Femur (tissue), 1 donor: ENCODE measurements around the gene SPATC1L.
A peak's percentile ranks its signal among the peaks of the same experiment; 100 is the strongest.
"Not testable (repeated sequence)": the region's sequence is repeated elsewhere in the genome, so short reads cannot be mapped to it uniquely, and the experiment has no call there.

Source experiments
- DNase-seq: peaks from one replicate; pipeline ENCODE4 v3.0.0-alpha.2; 2017

The SPATC1L gene

DNA sequence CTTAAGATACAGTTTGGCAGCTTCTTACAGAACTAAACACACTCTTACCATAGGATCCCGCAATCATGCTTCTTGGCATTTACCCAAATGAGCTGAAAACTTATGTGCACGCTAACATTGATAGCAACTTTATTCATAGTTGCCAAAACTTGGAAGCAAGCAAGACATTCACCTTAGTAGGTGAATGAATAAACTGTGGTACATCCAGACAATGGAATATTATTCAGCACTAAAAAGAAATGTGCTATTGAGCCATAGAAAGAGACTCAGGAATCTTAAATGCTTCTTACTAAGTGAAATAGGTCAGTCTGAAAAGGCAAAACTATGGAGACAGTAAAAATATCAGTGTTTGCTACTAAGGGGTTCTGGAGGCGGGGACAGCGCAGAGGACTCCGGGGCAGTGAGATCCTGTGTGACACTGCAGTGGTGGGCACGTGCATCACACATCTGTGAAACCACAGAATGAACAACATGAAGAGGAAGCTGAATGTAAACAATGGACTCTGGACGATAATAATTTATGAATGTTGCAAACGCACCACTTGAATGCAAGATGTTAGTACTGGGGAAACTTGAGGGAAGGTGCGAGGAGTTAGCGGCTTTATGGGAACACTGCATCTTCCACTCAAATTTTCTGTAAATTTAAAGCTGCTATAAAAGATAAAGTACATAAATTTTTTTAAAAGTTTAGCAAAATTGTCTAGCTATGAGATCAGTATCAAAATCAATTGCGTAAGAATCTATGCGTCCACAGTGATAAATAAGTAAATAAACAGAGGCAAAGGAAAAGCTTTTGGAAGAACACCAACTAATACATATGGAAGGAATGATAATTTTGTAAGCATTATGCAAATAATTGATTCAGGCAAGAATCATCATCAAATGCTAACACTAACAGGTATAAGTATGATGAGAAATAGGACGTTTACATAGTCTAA is 15.4 kb upstream of the SPATC1L start:
- no peak for DNase-seq

DNA sequence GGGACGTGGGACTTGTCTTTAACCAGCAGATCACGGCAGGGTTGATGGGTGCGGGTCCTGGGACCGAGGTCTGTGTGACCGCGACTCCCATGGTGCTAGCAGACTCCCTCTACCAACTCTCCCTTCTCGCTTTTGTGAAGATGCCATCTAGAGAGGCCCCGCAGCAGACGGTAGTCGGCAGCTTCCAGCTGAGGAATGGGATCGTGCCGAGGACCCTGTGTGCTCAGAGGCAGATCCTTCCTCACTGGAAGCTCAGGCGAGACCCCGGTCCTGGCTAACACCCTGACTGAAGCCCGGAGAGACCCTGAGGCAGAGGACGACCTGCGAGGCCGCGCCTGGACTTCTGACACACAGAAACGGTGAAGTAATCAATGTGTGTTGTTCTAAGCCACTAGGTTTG is 12.5 kb upstream of the SPATC1L start:
- DNase-seq: no peak

DNA sequence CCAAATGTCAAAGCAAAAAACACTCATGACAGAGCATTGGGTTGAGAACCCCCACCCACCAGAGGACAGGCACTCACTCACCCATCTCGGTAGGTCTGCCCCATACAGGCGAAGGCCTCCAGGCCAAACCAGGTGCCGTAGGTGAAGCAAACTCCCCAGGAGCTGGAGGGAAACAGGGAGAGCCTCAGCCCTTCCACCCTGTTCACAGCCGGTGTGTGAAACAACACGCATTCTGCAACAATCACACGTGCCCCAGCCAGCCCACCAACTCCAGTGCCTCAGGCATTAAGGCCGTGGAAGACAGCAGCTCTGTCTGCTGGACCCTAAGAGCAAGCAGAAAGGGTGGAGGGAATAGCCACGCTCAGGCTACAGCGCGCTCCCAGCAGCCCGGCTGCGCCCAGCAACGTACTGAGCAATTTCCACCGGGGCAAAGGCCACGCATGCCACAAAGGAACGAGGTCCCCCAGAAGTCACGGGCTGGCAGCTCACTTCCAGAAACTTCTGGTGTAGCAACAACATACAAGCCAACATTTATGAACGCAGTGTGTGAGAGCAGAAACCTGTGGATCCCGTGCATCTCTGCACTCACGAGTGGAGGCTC is 11.4 kb upstream of the SPATC1L start:
- DNase-seq: no peak

DNA sequence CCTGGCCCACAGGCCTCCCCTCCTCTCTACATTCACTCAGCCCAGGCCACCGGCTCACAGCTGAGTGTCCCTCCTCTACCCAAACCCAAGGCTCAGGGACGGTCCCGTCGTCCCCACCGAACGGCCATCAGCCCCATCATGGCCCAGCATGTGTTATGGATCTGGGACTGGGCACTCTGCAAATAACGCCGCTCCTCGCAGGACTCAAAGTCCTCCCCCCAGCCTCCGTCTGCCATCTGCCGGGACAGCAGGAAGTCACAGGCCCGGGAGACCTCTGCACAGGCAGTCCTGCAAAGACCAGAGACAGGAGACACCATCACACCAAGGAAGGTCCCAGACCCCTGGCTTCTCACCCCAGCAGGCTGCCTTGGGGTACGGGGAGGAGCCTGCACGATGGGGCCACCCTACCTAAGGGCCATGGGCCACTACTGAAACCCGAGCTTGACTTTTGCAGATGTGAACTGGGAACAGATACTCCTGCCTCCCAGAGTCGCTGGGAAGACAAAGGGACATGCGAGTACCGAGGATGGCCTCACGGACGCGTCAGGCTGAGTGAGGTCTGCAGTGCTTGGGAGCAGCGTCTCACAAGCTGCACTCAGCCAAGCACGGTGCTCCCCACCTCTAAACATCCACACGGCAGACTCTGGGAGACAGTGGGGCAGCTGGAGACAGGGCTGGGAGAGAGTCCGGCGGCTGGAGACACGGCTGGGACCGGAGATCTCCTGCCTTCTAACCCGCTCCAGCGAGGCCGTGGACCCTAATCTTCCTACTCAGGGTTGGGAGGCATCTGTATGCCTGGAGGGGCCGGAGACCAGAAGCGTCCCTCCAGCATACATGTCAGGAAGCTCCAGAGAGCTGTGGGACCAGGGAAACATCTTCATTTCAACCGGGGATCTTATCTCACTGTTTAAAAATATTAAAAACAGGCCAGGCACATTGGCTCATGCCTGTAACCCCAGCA is 10.4 kb upstream of the SPATC1L start:
- no peak for DNase-seq

DNA sequence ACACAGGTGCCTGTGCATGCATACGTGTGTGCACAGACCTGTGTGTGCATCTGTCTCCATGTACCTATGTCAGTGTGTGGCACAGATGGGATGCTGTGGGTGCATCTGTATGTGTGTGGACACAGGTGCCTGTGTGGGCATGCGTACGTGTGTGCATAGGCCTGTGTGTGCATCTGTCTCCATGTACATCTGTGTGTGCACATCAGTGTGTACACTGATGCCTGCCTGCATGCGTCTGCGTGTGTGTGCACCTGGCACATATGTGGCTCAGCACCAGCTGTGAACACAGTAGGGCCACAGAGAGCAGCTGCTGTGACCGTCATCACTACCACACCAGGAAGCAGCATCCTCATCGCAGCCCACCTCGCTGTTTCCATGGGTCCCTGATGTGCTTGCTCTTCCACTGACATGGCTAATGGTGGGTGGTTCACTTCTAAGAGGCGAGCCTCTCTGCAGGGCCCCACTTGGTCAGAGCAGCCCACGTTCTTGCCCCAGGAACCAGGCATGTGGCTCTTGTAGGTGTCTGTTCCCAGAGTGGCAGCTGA is 9.6 kb upstream of the SPATC1L start:
- DNase-seq: no peak

DNA sequence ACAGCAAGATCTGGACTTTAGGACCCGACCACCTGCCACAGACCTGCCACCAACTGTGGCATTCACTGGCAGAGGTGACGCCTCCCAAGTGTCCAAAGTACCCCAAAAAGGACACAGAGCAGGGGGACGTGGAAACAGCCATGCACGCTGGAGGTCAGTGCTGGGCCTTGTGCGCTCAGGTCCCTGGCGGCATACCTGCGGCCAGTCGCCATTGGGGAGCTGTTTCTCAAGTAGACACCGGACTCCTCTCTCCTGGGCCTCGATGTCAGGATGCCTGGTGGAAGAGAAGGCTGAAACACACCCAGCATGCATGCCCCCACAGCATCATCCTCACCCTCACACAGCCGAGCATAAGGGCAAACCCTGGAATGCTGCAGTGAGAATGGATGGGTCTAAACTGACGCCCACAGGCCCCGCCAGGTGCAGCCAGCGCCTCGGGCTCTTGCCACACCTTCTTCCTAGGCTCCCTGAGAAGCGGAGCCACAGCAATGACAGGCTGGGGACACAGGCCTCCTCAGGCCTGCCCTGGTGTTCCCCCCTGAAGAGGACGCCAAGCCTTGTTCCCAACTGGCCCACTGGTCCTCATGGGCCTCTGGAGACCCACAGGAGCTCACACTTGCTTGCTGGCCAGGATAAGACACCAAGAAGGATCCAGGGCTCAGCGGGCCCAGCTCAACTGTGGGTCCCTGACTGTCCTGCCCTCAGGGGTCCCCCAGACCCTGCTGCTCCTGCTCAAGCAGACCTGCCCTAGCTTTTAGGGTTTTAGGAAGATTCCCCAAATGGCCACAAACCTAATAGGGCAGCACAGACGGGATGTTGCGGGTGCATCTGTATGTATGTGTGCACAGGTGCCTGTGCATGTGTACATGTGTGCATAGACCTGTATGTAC is 7.7 kb upstream of the SPATC1L start:
- no peak for DNase-seq

DNA sequence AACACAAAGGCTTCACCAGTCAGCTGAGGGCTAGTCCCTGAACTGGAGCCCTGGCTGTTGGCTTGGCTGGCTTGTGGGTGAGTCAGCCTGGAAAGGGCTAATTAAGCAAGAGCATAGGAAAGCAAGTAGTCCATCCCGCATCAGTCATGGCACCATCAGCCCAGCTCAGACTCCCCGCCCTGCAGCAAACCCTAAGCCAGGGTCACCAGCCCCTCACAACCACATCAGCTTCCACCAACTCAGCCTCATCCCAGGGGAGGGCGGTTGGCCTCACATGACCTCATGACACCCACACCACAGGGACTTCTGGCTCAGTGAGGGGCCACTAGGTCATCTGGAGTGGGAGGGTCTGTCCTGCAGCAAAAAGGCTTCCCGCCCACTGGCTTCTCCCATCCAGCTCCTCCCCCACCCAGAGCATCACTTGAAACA is 7.0 kb upstream of the SPATC1L start:
- DNase-seq: no peak

DNA sequence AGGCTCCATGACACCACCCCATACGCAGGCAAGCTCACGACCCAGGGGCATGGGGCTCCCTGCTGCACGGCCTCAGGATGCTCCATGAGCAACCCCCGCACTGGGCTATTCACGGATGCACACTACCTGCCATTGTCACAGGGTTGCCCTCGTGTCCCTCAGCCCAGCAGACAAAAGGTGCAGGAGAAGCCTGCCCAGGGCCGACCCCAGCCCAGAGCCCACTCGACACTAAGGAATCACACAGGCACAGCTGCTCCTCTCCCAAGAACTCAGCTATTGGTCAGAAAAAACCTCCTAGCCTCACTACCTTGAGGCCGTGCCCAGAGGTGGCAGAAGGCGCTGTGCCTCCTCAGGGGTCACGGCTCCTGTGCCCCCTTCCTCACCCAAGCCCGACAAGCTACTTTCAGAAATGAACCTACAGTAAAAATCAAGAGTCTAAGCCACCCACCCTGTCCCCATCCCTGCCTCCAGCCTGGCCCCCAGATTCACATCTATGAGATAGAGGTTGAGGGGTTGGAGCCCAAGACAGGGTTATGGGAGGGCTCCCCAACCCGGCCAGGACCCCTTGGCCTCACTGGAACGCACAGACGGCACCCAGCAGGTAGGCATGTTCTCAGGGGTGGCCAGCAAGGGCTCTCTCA is 6.4 kb upstream of the SPATC1L start:
- no peak for DNase-seq

DNA sequence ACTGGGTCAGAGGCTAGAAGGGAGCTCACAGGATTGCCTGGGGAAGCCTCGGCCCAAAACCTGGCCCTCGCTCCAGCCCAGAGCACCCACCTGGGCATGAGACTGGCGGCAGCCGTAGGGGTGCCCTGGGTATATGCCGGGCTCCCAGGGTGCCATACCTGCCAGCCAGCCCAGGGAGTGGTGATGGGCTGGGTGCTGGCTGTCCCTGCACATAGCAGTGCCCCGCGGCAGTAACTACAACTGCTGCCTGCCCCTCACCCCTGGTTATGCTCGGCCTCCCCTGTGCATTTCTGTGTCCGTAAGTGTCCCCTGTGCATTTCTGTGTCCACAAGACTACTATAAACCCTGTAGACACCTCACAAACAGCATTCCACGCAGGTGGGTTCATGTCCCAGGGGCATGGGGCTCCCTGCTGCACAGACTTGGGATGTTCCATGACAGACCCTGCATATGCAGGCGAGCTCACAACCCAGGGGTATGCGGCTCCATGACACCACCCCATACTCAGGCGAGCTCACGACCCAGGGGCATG is 5.8 kb upstream of the SPATC1L start:
- no peak for DNase-seq

DNA sequence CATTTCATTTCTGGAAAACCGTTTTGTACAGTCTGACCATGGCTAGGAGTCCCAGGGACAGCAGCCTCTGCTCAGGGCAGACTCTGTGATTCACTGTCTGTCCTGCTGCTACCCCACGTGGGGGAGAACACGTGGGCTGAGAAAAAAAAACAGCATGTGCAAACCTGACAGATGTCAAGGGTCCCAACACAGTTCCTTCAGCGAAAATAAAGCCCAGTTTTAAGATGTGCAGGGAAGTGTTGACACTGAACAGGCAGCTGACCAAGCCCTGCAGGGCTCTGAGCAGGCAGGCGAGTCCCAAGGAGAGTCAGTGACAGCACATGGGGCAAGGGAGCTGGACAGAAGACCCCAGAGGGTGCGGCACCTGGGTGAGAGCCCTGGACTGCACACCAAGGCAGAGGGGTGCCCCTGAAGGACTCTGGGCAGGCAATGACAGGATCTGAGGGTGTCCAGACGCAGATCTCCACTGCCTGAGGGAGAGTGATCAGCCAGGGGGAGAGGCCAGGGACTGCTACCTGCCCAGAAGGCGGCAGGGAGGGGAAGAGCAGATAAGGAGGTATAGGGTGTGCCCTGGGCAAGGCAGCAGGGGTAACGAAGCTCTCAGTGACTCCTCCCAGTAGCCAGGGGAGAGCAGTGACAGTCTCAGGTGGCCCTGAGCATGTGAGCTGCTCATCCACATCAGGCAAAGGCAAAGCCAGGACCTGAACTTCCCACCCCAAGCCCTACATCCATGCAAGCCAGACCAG is 5.1 kb upstream of the SPATC1L start:
- no peak for DNase-seq

DNA sequence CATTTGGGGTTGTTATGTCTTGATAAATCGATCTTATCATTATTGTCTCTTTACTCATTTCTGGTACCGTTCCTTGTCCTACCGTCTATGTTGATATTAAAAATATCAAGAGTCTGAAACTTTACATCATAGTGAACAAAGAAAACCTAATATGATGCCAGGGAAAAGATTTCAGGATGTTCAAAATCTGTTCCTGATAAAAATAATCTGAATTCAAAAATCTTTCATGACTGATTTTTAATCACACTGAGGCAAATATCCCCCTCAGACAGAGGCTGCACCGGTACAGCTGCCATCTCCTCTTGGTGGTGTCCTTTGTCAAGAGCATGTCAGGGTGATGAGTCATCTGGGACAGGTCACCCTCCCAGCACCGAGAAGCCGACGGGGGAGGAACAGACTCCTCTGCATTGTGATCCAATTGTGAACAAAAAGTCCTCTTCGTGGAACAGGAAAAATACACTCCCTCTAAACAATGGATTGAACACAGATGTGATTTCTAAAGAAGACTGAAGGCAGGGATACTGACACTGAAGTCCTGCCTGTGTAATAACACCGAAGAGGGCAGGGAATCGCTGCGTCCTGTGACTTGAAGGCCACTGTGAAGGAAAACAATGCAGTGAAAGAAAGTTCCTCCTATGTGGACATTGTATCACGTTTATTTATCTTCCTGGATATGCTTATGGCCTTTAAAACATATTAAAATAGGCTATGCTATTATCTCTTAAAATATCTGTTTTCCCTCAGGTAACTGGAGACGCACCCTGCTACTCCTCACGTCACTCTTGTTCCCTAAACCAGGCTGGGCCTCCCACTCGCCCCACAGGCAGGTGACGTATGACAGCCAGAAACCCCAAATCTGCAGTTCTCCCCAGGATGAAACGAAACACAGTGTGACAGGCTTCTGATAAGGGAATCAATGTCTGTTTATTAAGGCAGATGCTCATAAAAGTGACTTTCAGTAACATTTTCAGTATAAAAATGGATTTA is 4.3 kb upstream of the SPATC1L start:
- no peak for DNase-seq

DNA sequence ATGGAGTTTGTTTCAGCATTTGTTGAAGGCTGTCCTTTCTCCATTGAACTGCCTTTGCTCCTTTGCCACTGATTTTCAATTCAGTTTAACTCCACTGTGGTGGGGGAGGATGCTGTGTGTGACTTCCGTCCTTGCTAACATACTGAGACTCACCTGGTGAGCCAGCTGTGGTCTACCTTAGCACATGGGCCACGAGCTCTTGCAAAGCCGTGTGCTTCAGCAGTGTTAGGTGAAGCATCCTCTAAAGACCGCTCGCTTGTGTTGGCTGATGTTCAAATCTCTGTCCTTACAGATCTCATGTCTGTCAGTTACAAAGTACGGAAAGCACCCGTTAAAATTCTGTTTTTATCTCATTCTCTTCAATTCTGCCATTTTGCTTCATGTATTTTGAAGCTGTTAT is 3.6 kb upstream of the SPATC1L start:
- DNase-seq: no peak

DNA sequence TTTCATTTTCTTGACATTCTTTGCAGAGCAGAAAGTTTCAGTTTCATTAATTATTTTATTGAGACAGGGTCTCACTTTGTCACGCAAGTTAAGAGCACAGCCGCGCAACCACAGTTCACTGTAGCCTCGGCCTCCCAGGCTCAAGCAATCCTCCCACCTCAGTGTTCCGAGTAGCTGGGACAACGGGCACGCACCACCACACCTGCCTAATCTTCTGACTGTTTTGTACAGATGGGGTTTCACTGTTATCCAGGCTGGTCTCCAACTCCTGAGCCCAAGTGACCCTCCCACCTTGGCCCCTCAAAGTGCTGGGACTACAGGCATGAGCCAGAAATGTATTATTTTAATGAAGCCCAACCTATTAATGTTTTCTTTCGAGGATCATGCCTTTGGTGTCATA is 3.0 kb upstream of the SPATC1L start:
- no peak for DNase-seq

DNA sequence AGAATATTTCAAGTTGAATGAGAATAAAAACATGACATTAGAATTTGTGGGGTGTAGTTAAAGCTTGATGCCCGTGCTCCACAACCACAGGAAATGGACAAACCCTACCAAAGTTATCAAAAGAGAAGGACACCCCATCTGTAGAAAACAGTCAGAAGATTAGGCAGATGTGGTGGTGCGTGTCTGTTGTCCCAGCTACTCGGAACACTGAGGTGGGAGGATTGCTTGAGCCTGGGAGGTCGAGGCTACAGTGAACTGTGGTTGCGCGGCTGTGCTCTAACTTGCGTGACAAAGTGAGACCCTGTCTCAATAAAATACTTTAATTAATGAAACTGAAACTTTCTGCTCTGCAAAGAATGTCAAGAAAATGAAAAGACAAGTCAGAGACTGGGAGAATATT is 1.5 kb upstream of the SPATC1L start:
- DNase-seq: no peak

DNA sequence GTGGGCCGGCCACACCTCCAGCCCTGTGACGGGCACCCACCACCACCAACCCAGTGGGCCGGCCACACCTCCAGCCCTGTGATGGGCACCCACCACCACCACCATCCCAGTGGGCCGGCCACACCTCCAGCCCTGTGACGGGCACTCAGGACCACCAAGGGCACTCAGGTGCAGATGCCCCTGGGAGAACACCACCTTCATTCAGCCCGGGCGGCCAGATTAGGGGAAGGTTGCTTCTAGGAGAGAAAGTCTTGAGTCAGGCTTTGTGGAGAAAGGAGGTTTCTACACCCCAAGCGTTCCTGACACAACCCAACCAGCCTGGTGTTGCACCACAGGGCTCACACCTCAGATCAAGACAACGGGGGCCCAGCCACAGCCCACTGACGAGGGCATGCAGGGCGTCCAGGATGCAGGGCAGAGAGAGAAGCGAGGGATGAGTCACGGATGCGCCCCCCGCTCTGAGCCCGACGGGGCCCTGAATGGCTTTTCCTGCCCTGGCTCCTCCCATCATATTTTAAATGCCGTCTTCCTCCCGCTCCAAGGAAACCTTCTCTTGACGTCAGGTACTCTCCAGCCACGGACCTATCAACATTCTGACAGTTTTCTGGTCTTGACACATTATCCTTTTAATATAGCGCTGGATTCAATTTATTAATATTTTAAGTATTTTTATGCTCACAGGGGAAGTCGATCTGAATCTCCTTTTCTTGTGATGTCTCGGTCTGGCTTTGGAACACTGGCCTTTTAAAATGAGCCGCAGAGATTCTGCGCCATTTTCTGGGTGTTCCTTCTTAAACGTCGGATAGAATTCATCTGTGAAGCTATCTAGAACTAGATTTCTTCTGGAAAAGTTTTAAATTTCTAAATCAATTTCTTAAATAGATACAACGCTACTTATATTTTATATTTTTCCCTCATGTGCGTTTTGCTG is 631 bp upstream of the SPATC1L start:
- peak; percentile 75 for DNase-seq

DNA sequence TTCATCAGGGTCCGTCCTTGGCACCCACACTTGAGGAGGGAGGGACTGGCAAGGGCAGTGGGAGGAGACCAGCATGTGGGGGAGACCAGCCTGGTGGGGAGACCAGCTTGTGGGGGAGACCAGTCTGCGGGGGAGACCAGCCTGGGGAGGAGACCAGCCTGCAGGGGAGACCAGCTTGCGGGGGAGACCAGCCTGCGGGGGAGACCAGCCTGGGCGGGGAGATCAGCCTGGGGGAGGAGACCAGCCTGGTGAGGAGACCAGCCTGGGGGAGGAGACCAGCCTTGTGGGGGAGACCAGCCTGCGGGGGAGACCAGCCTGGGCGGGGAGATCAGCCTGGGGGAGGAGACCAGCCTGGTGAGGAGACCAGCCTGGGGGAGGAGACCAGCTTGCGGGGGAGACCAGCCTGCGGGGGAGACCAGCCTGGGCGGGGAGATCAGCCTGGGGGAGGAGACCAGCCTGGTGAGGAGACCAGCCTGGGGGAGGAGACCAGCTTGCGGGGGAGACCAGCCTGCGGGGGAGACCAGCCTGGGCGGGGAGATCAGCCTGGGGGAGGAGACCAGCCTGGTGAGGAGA is 836 bp downstream of the SPATC1L start:
- not testable (repeated sequence) for DNase-seq

DNA sequence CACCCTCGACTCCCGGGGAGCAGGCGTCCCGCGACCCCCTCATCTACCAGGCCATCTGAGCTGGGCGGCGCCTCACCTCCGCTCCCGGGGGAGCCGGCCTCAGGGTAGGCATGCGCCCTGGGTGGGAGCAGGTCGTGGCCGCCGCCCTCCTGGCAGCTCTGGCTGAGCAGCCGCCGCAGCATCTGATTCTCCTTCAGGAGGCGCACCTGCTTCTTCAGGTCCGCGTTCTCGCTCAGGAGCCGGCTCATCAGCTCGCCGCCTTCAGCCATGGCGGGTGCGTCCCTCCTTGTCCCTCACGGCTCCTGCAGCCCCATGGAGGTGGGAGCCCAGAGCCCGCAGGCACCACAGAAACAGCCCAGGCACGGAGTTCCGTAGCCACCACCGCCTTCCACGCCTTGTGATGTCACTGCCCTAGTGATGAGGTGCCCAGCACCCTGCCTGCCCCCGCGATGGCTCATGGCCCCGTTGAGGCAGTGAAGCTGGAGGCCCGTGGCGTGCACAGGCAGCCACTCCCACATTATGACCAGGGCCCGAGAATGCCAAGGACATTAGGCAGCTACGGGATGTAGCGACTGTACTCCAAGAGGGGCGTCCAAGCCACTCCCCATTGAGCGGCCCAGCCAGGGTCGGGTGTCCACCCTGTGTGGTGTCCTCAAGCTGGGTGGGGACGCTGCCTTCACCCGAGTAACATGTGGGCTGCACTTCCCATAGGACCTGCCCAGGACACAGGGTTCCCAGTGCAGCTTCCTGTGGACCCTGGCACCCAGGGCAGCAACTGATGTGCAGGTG is 1.5 kb downstream of the SPATC1L start:
- no peak for DNase-seq
